GM18517 (cell line): ENCODE results near the gene FSHR.

Source experiments
- ATAC-seq: cut with Tn5 transposase; IDR thresholded peaks from one replicate; pipeline ENCODE4 v1.9.1; 2021; ENCODE audit warnings: mild to moderate bottlenecking, moderate library complexity; ENCODE audit not compliant: unreplicated experiment

The FSHR gene

DNA sequence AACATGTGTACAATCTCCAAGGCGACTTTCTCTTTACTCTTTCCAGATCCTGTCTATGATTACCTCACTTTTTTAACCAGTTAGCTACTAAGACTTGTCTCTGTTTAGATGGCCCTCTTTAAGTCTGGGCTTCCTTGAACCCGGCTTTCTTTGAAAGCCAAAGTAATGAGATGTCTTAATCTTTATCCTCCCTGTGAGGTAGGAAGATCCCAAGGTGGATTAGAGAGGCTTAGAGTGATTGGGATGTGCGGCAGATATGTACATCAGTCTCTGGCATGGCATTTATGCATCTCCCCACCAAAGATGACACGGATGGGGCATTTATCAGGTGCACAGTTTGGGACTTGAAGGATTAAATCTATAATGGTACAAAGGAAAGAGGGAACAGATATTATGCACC lies 186.3 kb downstream of the FSHR start:
- no peak for ATAC-seq

DNA sequence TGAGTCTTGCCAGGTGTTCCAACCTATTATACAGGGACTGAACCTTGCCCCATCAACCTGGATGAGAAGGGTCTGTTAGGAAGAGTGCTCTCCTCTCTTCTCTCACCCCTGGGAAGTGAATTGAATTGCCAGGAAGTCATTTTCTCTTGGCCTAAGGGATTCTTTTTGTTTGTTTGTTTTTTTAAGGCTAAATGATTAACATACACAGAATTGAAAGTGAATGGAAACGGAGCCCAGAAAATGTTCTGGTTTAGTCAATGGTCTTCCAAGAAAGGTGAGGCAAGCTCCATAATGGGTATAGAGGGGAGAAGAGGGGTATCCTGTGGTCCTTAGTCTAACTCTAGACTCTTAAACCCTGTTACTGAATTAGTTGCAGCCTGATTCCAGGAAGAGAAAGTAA lies 189.1 kb downstream of the FSHR start:
- ATAC-seq, result no peak

DNA sequence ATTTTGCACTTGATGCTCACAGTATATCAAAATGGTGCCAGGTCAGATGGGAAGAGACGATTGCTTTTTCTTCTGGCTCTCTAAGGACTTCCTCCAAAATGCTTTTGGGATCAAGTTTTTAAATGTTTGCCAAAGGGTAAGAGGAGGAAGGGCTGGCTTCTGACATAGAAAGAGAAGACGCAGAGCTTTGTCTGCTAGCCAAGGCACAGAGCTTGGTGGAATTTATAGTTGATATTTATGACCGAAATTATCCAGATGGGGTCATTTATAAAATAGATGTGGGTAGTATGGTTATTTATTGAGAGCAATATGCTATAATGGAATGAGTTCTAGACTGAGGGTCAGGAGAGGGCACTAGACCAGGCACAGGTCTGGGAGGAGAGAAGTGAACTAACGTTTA lies 193.3 kb downstream of the FSHR start:
- no peak for ATAC-seq

- ATAC-seq, result no peak
These were observed 199.4 kb downstream of the FSHR start for GRCh38 chr2:48954935-48955334.

DNA sequence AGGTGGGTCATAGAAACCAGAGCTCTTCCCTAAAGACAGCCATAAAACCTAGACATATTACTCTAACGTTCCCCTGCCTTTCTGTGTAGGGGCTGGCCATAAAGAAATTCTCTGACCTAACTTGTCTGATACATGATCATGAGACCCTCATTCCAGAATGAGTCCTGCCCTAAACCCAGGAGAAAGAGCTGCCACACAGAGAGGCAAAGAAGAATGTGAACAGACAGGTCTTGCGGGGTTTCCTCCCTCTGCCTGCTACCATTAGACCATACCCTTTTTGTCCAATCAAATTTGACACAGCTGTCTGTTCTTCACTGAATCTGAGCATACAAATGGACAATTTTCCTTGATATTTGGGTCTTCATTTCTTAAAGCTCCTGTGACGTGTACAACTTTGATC lies 200.0 kb downstream of the FSHR start:
- ATAC-seq, result no peak

- ATAC-seq, result no peak
These were observed 201.7 kb downstream of the FSHR start for GRCh38 chr2:48952614-48953013.

- ATAC-seq, result no peak
These were observed 202.2 kb downstream of the FSHR start for GRCh38 chr2:48952143-48952542.

DNA sequence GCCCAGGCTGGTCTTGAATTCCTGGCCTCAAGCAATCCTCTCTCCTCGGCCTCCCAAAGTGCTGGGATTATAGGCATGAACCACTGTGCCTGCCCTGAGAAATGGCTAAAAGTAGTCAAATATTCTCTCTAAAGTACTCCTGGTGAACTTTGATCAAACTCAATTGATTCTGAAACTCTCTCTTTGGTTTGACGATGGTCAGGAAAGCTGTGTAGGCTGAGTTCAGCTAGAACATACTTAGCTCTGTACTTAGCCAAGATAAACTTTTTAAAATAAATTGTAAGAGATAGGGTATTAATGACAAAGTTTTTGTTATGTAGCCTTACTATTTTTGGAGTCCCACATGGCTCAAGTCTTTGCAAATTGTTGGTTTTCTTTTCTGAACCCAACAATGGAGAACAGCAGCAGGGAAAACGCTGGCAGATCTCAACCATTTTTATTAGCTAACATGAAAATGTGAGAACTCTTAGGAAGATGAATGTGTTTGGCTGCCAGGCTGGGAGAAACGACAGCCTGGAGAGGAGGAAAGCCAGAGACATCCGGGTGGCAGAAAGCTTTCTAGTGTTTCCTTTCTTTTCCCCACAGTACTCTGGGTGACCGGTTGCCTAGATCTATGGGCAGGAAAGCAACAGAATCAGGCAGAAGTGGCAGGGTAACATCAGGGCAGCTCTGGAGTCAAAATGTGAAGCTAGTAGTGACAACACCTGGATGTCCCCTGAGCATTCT lies 205.8 kb downstream of the FSHR start:
- ATAC-seq, result no peak

DNA sequence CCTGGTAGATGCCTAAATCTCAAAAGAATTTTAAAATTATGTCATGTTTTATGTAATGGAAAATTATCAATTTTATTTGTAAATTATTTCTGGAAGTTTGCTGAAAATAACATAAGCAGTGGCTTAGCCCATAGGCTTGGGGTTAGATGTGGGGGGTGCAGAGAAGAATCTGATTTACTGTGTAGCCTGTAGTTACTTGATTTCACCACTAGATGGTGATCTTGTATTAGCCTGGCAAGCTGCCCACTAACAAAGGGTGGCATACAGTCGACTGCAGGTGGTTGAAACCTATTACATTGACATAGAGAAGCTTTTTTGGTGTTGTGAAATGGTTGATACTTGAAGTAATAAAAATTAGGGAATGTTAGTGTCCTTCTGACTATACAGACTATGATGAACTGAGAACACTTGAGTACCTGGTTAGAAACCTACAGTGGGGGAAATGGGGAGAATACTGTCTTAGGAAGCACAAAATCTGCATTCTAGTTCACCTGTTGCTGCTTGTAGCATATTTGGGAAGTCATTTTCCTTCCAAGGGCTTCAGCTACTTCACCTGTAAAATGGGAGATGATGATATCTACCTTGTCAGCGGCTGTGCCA lies 207.8 kb downstream of the FSHR start:
- peak; percentile 94 for ATAC-seq

DNA sequence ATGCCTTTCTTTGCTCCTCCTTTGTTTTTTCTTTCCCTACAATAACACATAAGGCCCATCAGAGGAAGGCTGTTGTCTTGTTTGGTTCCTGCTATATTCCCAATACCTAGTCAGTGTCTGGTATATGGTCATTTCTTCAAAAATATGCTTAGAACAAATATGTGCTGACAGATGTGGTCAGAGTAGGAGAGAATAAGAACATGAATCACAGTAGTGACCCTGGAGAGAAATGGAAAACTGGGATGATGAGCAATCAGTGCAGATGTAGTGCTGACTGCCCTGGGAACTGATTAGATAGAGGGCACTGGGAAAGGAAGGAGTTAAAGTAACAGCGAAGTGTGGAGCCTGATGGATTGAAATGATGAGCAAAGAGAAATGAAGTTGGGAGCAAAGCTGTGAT lies 209.4 kb downstream of the FSHR start:
- ATAC-seq, result no peak

DNA sequence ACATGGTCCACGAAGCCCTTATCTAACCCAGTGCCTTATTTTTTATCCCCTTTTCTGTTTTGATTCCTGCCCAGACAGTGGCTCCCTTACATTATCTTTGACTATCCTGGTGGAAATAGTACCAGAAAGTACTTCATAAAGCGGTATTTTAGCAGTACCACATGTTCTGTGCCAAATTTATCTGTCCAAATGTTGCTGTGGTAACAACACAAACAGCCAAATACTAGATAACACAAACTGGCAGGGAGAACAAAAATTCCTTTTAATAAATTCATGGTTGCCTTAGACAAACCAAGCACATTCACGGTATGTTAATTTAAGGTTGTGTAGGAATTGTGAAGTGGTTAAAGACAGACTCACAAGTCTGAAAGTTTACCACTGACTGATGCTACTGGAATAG lies 210.9 kb downstream of the FSHR start:
- ATAC-seq, result no peak

DNA sequence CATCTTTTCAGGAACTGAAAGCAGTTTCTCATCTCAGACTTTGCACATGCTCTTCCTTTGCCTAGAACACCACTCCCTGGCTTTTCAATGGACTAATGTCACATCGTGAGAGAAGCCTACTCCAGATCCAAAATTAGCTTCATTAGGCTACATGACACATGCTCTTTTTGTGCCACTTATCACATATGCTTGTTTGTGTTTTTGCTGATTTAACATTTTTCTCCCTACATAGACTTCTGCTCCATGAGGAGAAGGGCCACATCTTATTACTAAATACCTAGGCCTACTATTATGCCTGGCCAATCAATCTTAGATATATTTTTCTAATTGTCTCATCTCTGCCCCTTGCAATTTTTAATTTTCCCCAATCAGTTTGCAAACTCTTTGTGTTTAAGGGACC lies 212.4 kb downstream of the FSHR start:
- ATAC-seq, result no peak

GRCh38 chr2:48941456-48941855 lies 212.9 kb downstream of the FSHR start:
- ATAC-seq, result no peak

GRCh38 chr2:48940606-48941005 lies 213.7 kb downstream of the FSHR start:
- no peak for ATAC-seq

GRCh38 chr2:48939232-48939631 lies 215.1 kb downstream of the FSHR start:
- ATAC-seq, result no peak

- no peak for ATAC-seq
These were observed 216.1 kb downstream of the FSHR start for GRCh38 chr2:48938231-48938630.

GRCh38 chr2:48934807-48935206 lies 219.5 kb downstream of the FSHR start:
- ATAC-seq, result no peak

DNA sequence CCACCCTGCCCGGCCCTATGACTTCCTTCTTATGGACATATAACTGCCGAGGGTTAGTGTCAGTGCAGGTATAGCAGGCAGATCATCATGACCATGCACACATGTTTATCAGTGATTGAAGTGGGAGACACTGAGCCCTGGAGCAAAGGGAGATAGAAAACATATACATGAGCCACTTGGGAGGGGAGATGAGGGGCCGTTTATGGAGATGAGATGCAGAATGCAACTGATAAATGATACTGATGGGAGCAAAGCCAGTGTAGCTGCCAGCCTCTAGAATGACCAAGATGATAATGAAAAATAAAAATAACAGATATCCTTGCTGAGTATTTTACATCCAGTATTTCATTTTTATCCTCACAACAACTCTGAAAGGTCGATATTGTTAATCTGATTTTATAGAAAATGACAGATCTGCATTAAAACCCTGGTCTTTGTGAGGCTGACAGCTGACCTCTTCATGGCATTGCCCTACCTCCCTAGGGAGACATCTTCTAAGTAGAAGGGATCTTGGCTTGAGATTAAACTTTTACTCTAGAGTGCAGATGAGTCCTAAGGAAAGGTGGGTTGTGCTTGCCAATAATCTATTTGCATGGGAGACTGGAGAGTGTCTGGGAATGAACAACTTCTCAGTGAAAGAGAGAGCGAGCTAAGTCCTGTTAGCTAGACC lies 220.4 kb downstream of the FSHR start:
- ATAC-seq, result no peak

DNA sequence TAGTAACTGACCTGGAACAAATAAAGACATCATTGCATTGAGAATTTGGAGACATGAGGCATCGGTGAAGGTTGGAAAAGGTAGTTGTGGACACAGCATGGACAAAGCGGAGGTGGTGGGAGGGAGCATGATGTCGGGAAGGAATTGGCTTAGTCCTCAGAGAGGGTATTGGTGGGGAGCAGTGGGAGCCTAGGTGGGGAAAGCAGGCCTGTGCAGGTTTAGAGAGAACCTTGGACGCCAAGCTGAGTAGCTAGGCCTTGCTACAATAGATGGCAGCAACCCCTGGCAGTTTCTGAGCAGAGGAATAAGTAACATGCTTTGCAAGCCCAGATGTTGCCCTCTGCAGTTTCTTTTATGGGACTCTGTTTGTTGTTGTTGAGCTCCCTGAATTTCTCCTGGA lies 221.6 kb downstream of the FSHR start:
- no peak for ATAC-seq

GRCh38 chr2:48929571-48930301 lies 224.6 kb downstream of the FSHR start:
- no peak for ATAC-seq

- ATAC-seq, result peak; percentile 64
These were observed 227.0 kb downstream of the FSHR start for GRCh38 chr2:48927355-48927754.

DNA sequence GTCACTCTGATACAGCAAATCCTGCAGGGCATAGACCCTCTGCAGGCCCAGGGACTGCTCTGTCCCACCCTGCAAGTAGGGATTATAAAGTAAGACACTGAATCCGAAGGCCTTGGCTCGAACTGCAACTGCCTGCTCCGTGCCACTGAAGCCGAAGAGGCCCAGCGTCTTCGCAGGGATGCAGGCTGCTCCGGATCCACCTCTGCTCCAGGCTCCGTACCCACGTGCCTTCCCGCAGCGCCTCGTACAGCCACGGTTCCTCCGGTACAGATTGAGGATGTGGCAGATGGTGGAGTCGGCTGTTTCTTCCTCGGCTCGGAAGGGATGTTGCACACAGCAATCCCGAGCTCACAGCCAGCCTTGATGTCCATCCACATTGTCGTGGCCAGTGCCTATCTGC lies 238.4 kb downstream of the FSHR start:
- ATAC-seq, result no peak
